Endothelial cell of umbilical vein (primary cell): ENCODE measurements around the gene AP1G1. TPM values are rescaled to one million over a fixed set of nuclear protein-coding genes. Genes with fewer than 3 reads are reported as not detected.
"Not testable (repeated sequence)": the region's sequence is repeated elsewhere in the genome, so short reads cannot be mapped to it uniquely, and the experiment has no call there.

ENCODE experiments used
- BruUV-seq: library from RNA; stranded (reverse); fragments of 400-500 nt; replicated peaks from 2 replicates; lab custom pipeline; 2021; lab: Mats Ljungman, UMichigan
- CTCF ChIA-PET: fragments of 300-600, 350-600 bp; sonication (Branson Sonifier 250); formaldehyde crosslinking; loops from one replicate; lab custom pipeline; 2021; ENCODE audit warnings: antibody characterized with exemption, inconsistent platforms; lab: Charles Lee
- POLR2A ChIA-PET: fragments of 300-600, 350-600 bp; sonication (Branson Sonifier 250); formaldehyde crosslinking; loops from one replicate; lab custom pipeline; 2021; ENCODE audit warnings: antibody characterized with exemption, inconsistent platforms; lab: Charles Lee
- DNase-seq: peaks from one replicate; pipeline ENCODE4 v3.0.0-alpha.2; 2011; ENCODE audit warnings: low read depth, low spot score
- FAIRE-seq: peaks from 2 replicates; lab custom pipeline; 2011; peaks lifted over from hg19 to GRCh38; lab: Jason Lieb, UNC
- H2AFZ ChIP-seq: 2 replicates; pipeline ENCODE4 v1.6.0; 2012; ENCODE audit warnings: low read depth, low read length, control low read depth, inconsistent platforms
- H3K27ac ChIP-seq: 2 replicates; pipeline ENCODE4 v1.5.1; 2011; ENCODE audit warnings: low read depth, mild to moderate bottlenecking, control low read depth, low read length, moderate library complexity; ENCODE audit not compliant: insufficient read depth
- H3K27me3 ChIP-seq, 2 experiments: 2 replicates each; pipeline versions ENCODE4 v1.6.0 to v1.6.1; 2011; ENCODE audit warnings: low read length in 2 of 2, mixed read lengths in 1 of 2; ENCODE audit not compliant: control insufficient read depth in 2 of 2, insufficient read depth in 2 of 2
- H3K36me3 ChIP-seq, 2 experiments: 2 replicates in 1 of 2; 3 replicates in 1 of 2; pipeline ENCODE4 v1.5.1; 2011; ENCODE audit warnings: low read length in 2 of 2, mild to moderate bottlenecking in 1 of 2, moderate library complexity in 1 of 2; ENCODE audit not compliant: control insufficient read depth in 2 of 2, insufficient read depth in 2 of 2; ENCODE audit errors: extremely low read depth in 1 of 2
- H3K4me1 ChIP-seq: 3 replicates; pipeline ENCODE4 v1.5.1; 2011; ENCODE audit warnings: mild to moderate bottlenecking, low read length; ENCODE audit not compliant: control insufficient read depth, insufficient read depth; ENCODE audit errors: extremely low read depth
- H3K4me2 ChIP-seq: 2 replicates; pipeline ENCODE4 v1.6.1; 2011; ENCODE audit warnings: low read length, control low read depth, mixed read lengths; ENCODE audit not compliant: insufficient read depth
- H3K4me3 ChIP-seq, 3 experiments: fragments of 200-600 bp in 1 of 3; sonication (generic), shearing (Covaris generic) in 1 of 3; replicated peaks in 1 of 3; 2 replicates each; pipeline ENCODE4 v1.5.1; 2011 to 2016; ENCODE audit warnings: control low read depth in 3 of 3, low read length in 3 of 3, mild to moderate bottlenecking in 2 of 3, inconsistent platforms in 1 of 3, low read depth in 1 of 3, moderate library complexity in 1 of 3; ENCODE audit not compliant: insufficient read depth in 1 of 3
- H3K79me2 ChIP-seq: 2 replicates; pipeline ENCODE4 v1.6.0; 2012; ENCODE audit warnings: low read length, inconsistent platforms; ENCODE audit not compliant: control insufficient read depth, insufficient read depth
- H3K9ac ChIP-seq: replicated peaks from 2 replicates; pipeline ENCODE3; 2011; ENCODE audit warnings: low read length, control low read depth; ENCODE audit not compliant: insufficient read depth; ENCODE audit errors: extremely low read depth
- H3K9me1 ChIP-seq: replicated peaks from 3 replicates; pipeline ENCODE4 v1.6.0; 2011; ENCODE audit warnings: mild to moderate bottlenecking, low read length; ENCODE audit not compliant: control insufficient read depth, insufficient read depth; ENCODE audit errors: extremely low read depth
- H3K9me3 ChIP-seq: replicated peaks from 2 replicates; pipeline ENCODE4 v1.5.1; 2012; ENCODE audit warnings: low read length, inconsistent platforms; ENCODE audit not compliant: control insufficient read depth, insufficient read depth
- H4K20me1 ChIP-seq: replicated peaks from 2 replicates; pipeline ENCODE3; 2011; ENCODE audit warnings: mild to moderate bottlenecking, low read length; ENCODE audit not compliant: control insufficient read depth, insufficient read depth; ENCODE audit errors: extremely low read depth
- EZH2 ChIP-seq: IDR thresholded peaks from 2 replicates; pipeline ENCODE4 v1.6.1; 2012; ENCODE audit warnings: borderline replicate concordance, low read depth, mild to moderate bottlenecking, moderate library complexity, low read length, inconsistent platforms; ENCODE audit not compliant: severe bottlenecking
- FOS ChIP-seq: IDR thresholded peaks from 2 replicates; pipeline ENCODE4 v1.6.1; 2011; ENCODE audit warnings: mild to moderate bottlenecking, low read length, moderate library complexity, borderline replicate concordance; ENCODE audit not compliant: insufficient read depth
- GATA2 ChIP-seq: IDR thresholded peaks from 2 replicates; pipeline ENCODE4 v1.7.0; 2011; ENCODE audit warnings: low read depth, mild to moderate bottlenecking, moderate library complexity, mixed read lengths, low read length; ENCODE audit not compliant: insufficient read length, insufficient read depth
- JUN ChIP-seq: IDR thresholded peaks from 2 replicates; pipeline ENCODE4 v1.6.1; 2011; ENCODE audit warnings: borderline replicate concordance, low read depth; ENCODE audit not compliant: insufficient read length, insufficient read depth
- MYC ChIP-seq: IDR thresholded peaks from one replicate; pipeline ENCODE4 v1.6.1; 2011; ENCODE audit warnings: mild to moderate bottlenecking, low read depth, low read length
- POLR2A ChIP-seq: IDR thresholded peaks from 2 replicates; pipeline ENCODE4 v1.6.1; 2012; ENCODE audit warnings: low read depth, mild to moderate bottlenecking, control low read depth, low read length
- POLR2AphosphoS5 ChIP-seq: IDR thresholded peaks from 2 replicates; pipeline ENCODE4 v1.6.1; 2012; ENCODE audit warnings: low read depth, mild to moderate bottlenecking, control low read depth, low read length, moderate library complexity; ENCODE audit not compliant: insufficient read depth
- dilution Hi-C: fragments of 300-500 bp; cut with MboI; formaldehyde crosslinking; loops from one replicate; pipeline ENCODE4 v1.15.0; 2019; ENCODE audit warnings: low sequenced_read_pairs; ENCODE audit not compliant: extremely low pct_ligation_motif_present
- intact Hi-C: fragments of 100-400 bp; cut with micrococcal nuclease; formaldehyde crosslinking; loops from one replicate; pipeline ENCODE4 v1.10.0; 2022
- polyA plus RNA-seq, 4 experiments: library from polyadenylated mRNA; depleted of rRNA in 3 of 4; stranded (reverse) in 3 of 4; unstranded in 1 of 4; fragments of >200 nt; gene quantifications; 2 replicates each; pipeline versions ENCODE4 v1.2.1 to v1.2.3, GENCODE V29; 2011 to 2012; ENCODE audit warnings: missing spikeins in 1 of 4
- total RNA-seq: library from RNA; stranded (reverse); gene quantifications from 2 replicates; pipeline ENCODE4 v1.2.3, GENCODE V29; 2021
- TF ChIP-seq, protein P1 (sequence below), 2 donors: IDR thresholded peaks; 1 replicate in 1 of 2; 2 replicates in 1 of 2; pipeline ENCODE4 v1.5.1; 2011; ENCODE audit warnings: low read length in 2 of 2, mild to moderate bottlenecking in 2 of 2, moderate library complexity in 2 of 2, control low read depth in 1 of 2, inconsistent platforms in 1 of 2, low read depth in 1 of 2; ENCODE audit not compliant: insufficient read depth in 1 of 2; ENCODE audit errors: extremely low read depth in 1 of 2
- TF ChIP-seq, protein P2 (sequence below): IDR thresholded peaks from 2 replicates; pipeline ENCODE4 v1.6.1; 2011; ENCODE audit not compliant: insufficient read depth, insufficient read length

Gene AP1G1
- total and polyA plus RNA-seq, 2 donors (not counting 3 experiments of a cell fraction or from before 2014, with no cell fraction given) = 57.4 to 85.3 TPM

DNA sequence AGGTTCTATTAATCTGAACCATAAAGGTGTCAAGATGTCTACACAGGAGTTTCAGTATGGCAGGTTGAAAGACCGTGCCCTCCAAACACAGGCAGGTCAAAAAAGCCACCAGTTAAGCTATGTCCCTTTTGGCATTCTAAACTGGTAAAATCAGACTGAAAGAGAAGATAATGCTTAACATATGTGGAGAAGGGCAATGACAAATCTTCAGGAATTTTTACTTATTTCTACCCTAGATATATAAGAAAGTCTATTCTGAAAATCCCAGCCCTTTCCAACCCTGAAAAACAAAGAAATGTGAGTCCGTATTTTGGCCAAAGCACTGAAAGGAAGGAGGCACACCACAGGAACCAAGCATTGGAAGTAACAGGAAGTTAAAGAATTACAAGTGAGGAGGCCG is 16.5 kb downstream of the AP1G1 start:
- intact Hi-C loops = loop anchor here (5.0 kb wide), 1 partner anchor 170 kb away; no protein-coding TSS in a partner anchor
- H3K9me3 ChIP-seq = no peaks in the 10 kb centered on the region
- H3K9ac ChIP-seq = no peak overlapping the region
- H3K79me2 ChIP-seq = peaks cover 90% of the 10 kb centered on the region
- no peak for DNase-seq
- no peak overlapping the region for H3K27ac ChIP-seq
- no TSS peak for BruUV-seq
- no peak overlapping the region for H3K4me3 ChIP-seq
- peaks cover 12% of the 10 kb centered on the region for H4K20me1 ChIP-seq
- H3K27me3 ChIP-seq = no peaks in the 10 kb centered on the region
- no peak overlapping the region for H2AFZ ChIP-seq
- no peaks in the 10 kb centered on the region for H3K9me1 ChIP-seq
- H3K36me3 ChIP-seq = peaks cover 1 to 5% of the 10 kb centered on the region in 2 experiments
- dilution Hi-C loops = no loop called here
- no peaks in the 10 kb centered on the region for H3K4me1 ChIP-seq
- H3K4me2 ChIP-seq = no peak overlapping the region
- CTCF ChIA-PET = no interaction called here
- no peak for TF ChIP-seq JUN
- TF ChIP-seq POLR2A = no peak
- TF ChIP-seq MYC = no peak
- no peak for TF ChIP-seq EZH2
- TF ChIP-seq, protein P1, sequence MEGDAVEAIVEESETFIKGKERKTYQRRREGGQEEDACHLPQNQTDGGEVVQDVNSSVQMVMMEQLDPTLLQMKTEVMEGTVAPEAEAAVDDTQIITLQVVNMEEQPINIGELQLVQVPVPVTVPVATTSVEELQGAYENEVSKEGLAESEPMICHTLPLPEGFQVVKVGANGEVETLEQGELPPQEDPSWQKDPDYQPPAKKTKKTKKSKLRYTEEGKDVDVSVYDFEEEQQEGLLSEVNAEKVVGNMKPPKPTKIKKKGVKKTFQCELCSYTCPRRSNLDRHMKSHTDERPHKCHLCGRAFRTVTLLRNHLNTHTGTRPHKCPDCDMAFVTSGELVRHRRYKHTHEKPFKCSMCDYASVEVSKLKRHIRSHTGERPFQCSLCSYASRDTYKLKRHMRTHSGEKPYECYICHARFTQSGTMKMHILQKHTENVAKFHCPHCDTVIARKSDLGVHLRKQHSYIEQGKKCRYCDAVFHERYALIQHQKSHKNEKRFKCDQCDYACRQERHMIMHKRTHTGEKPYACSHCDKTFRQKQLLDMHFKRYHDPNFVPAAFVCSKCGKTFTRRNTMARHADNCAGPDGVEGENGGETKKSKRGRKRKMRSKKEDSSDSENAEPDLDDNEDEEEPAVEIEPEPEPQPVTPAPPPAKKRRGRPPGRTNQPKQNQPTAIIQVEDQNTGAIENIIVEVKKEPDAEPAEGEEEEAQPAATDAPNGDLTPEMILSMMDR (IDR thresholded peaks at IDR 0.05; ENCODE audit: extremely low read depth in 1 of 2, insufficient read depth in 1 of 2, low read depth in 1 of 2, low read length in 2 of 2) = no peak
- TF ChIP-seq, protein P2, sequence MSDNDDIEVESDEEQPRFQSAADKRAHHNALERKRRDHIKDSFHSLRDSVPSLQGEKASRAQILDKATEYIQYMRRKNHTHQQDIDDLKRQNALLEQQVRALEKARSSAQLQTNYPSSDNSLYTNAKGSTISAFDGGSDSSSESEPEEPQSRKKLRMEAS = no peak
- no peak for TF ChIP-seq POLR2AphosphoS5
- TF ChIP-seq GATA2 = no peak
- no peak for TF ChIP-seq FOS
- POLR2A ChIA-PET = no interaction called here
- FAIRE-seq = no peak

DNA sequence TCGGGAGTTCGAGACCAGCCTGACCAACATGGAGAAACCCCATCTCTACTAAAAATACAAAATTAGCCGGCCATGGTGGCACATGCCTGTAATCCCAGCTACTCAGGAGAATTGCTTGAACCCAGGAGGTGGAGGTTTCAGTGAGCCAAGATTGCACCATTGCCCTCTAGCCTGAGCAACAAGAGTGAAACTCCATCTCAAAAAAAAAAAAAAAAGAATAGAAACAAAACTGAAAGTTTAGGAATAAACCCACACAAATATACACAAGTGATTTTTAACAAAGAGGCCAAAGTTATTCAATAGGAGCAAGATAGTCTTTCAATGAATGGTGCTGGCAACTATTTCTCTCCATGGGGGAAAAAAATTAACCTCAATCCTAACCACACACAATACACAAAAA is 18.3 kb downstream of the AP1G1 start:
- H3K9ac ChIP-seq, H3K27ac ChIP-seq, H4K20me1 ChIP-seq, H3K4me1 ChIP-seq, H3K9me3 ChIP-seq, H3K4me3 ChIP-seq, H3K36me3 ChIP-seq, dilution Hi-C loops, H3K27me3 ChIP-seq, H2AFZ ChIP-seq, POLR2A ChIA-PET, BruUV-seq, DNase-seq, H3K9me1 ChIP-seq, FAIRE-seq, H3K4me2 ChIP-seq: not testable (repeated sequence)
- intact Hi-C loops = loop anchor here (5.0 kb wide), 1 partner anchor 172 kb away; no protein-coding TSS in a partner anchor
- CTCF ChIA-PET = interaction anchor here (1.4 to 1.7 kb wide), 2 partner anchors 24 to 171 kb away, joined by 3 read pairs; no protein-coding TSS in a partner anchor
- H3K79me2 ChIP-seq = peaks cover 79% of the 10 kb centered on the region
